Trophoblast cell (in vitro differentiated cells and primary cell): ENCODE data around the gene KCNC2.

Experiments used
- DNase-seq, 2 donors: peaks; one replicate each; pipeline ENCODE4 v3.0.0-alpha.2; 2016
- H2AFZ ChIP-seq: 2 replicates; pipeline ENCODE4 v1.6.1; 2013; ENCODE audit warnings: low read length, moderate library complexity, mild to moderate bottlenecking; ENCODE audit not compliant: insufficient read depth, poor library complexity
- H2AK5ac ChIP-seq: 2 replicates; pipeline ENCODE4 v1.6.1; 2013; ENCODE audit warnings: mild to moderate bottlenecking, low read length
- H2BK120ac ChIP-seq: 2 replicates; pipeline ENCODE4 v1.6.1; 2013; ENCODE audit warnings: low read length, mild to moderate bottlenecking, moderate library complexity; ENCODE audit not compliant: insufficient read depth, poor library complexity
- H2BK12ac ChIP-seq: 2 replicates; pipeline ENCODE4 v1.6.1; 2013; ENCODE audit warnings: mild to moderate bottlenecking, low read length, moderate library complexity
- H2BK5ac ChIP-seq: 2 replicates; pipeline ENCODE4 v1.6.1; 2013; ENCODE audit warnings: low read length, low read depth, moderate library complexity, mild to moderate bottlenecking; ENCODE audit not compliant: poor library complexity
- H3K14ac ChIP-seq: 2 replicates; pipeline ENCODE4 v1.6.1; 2013; ENCODE audit warnings: mild to moderate bottlenecking, low read length
- H3K18ac ChIP-seq: 2 replicates; pipeline ENCODE4 v1.6.1; 2013; ENCODE audit warnings: mild to moderate bottlenecking, low read length
- H3K23ac ChIP-seq: 2 replicates; pipeline ENCODE4 v1.6.1; 2013; ENCODE audit warnings: low read length
- H3K27ac ChIP-seq: 2 replicates; pipeline ENCODE4 v1.5.1; 2013; ENCODE audit warnings: low read depth, mild to moderate bottlenecking, inconsistent platforms, low read length, moderate library complexity
- H3K27me3 ChIP-seq: 2 replicates; pipeline ENCODE4 v1.6.1; 2013; ENCODE audit warnings: inconsistent platforms, mild to moderate bottlenecking, low read length, moderate library complexity; ENCODE audit not compliant: insufficient read depth
- H3K36me3 ChIP-seq, 2 experiments: 1 replicate in 1 of 2; 2 replicates in 1 of 2; pipeline ENCODE4 v1.6.1; 2013; ENCODE audit warnings: low read length in 2 of 2, mild to moderate bottlenecking in 2 of 2, moderate library complexity in 1 of 2; ENCODE audit not compliant: insufficient read depth in 2 of 2, control insufficient read depth in 1 of 2
- H3K4ac ChIP-seq: 2 replicates; pipeline ENCODE4 v1.6.1; 2013; ENCODE audit warnings: low read depth, mild to moderate bottlenecking, low read length, moderate library complexity
- H3K4me1 ChIP-seq, 2 experiments: 1 replicate in 1 of 2; 2 replicates in 1 of 2; pipeline ENCODE4 v1.6.1; 2013; ENCODE audit warnings: low read length in 2 of 2, mild to moderate bottlenecking in 2 of 2, moderate library complexity in 1 of 2; ENCODE audit not compliant: insufficient read depth in 2 of 2, control insufficient read depth in 1 of 2
- H3K4me2 ChIP-seq: 2 replicates; pipeline ENCODE4 v1.6.1; 2013; ENCODE audit warnings: inconsistent platforms, mild to moderate bottlenecking, low read length, moderate library complexity
- H3K4me3 ChIP-seq: 2 replicates; pipeline ENCODE4 v1.5.1; 2013; ENCODE audit warnings: mild to moderate bottlenecking, low read depth, low read length, inconsistent platforms
- H3K79me1 ChIP-seq: one replicate; pipeline ENCODE4 v1.6.1; 2013; ENCODE audit warnings: low read length
- H3K79me2 ChIP-seq: 2 replicates; pipeline ENCODE4 v1.6.1; 2013; ENCODE audit warnings: low read length, mild to moderate bottlenecking; ENCODE audit not compliant: control insufficient read depth, insufficient read depth, poor library complexity
- H3K9ac ChIP-seq: 2 replicates; pipeline ENCODE4 v1.6.1; 2013; ENCODE audit warnings: mild to moderate bottlenecking, low read length
- H3K9me3 ChIP-seq: 2 replicates; pipeline ENCODE4 v1.6.1; 2013; ENCODE audit warnings: low read depth, mild to moderate bottlenecking, control low read depth, inconsistent platforms, low read length; ENCODE audit not compliant: insufficient read depth
- H4K12ac ChIP-seq: 2 replicates; pipeline ENCODE4 v1.6.1; 2013; ENCODE audit warnings: low read depth, mild to moderate bottlenecking, low read length, moderate library complexity
- H4K8ac ChIP-seq: 2 replicates; pipeline ENCODE4 v1.6.1; 2013; ENCODE audit warnings: low read depth, mild to moderate bottlenecking, low read length, moderate library complexity
- H4K91ac ChIP-seq: one replicate; pipeline ENCODE4 v1.6.1; 2013; ENCODE audit warnings: low read depth, mild to moderate bottlenecking, low read length, moderate library complexity
- WGBS: extraction: QIAGEN DNeasy Blood & Tissue Kit; methylation state at CpG from one replicate; pipeline ENCODE4 v1.1.7; 2013; ENCODE audit warnings: missing lambda C conversion rate; ENCODE audit not compliant: insufficient read length, insufficient coverage; ENCODE audit errors: extremely low coverage; 5-methylcytosine and 5-hydroxymethylcytosine counted together

KCNC2 gene

GRCh38 chr12:75183967-75184366, 25.7 kb downstream of the KCNC2 start:
- no peaks in the 10 kb centered on the region for H3K27me3 ChIP-seq
- no peak overlapping the region for H2BK120ac ChIP-seq
- no peak overlapping the region for H2BK5ac ChIP-seq
- H3K18ac ChIP-seq: no peak overlapping the region
- no peak overlapping the region for H3K9ac ChIP-seq
- whole genome bisulfite sequencing: no CpG with 5 or more reads among the region's 4 CpGs
- no peaks in the 10 kb centered on the region for H3K4me1 ChIP-seq
- H2AK5ac ChIP-seq: no peak overlapping the region
- no peak overlapping the region for H4K12ac ChIP-seq
- H3K9me3 ChIP-seq: no peaks in the 10 kb centered on the region
- no peak overlapping the region for H2AFZ ChIP-seq
- H3K14ac ChIP-seq: no peak overlapping the region
- no peak overlapping the region for H4K91ac ChIP-seq
- DNase-seq: no peak
- no peak overlapping the region for H3K4me2 ChIP-seq
- no peaks in the 10 kb centered on the region for H3K79me2 ChIP-seq
- no peak overlapping the region for H3K23ac ChIP-seq
- H3K79me1 ChIP-seq: no peaks in the 10 kb centered on the region
- H3K36me3 ChIP-seq: no peaks in the 10 kb centered on the region
- no peak overlapping the region for H3K27ac ChIP-seq
- no peak overlapping the region for H2BK12ac ChIP-seq
- no peak overlapping the region for H3K4ac ChIP-seq
- H4K8ac ChIP-seq: no peak overlapping the region
- no peak overlapping the region for H3K4me3 ChIP-seq

- DNase-seq: peak; percentile 1 to 74
- Histone ChIP-seq H2AK5ac (no peak overlapping the region), H3K79me1 (no peaks in the 10 kb centered on the region), H3K18ac (no peak overlapping the region), H2AFZ (no peak overlapping the region), H3K36me3 (no peaks in the 10 kb centered on the region), H3K9me3 (no peaks in the 10 kb centered on the region), H3K14ac (no peak overlapping the region), H3K4me2 (no peak overlapping the region), H2BK12ac (no peak overlapping the region), H4K91ac (no peak overlapping the region), H2BK5ac (no peak overlapping the region), H2BK120ac (no peak overlapping the region), H3K4ac (no peak overlapping the region), H3K4me1 (no peaks in the 10 kb centered on the region), H4K12ac (no peak overlapping the region), H3K4me3 (no peak overlapping the region), H3K27ac (no peak overlapping the region), H3K23ac (no peak overlapping the region), H3K27me3 (no peaks in the 10 kb centered on the region), H3K79me2 (no peaks in the 10 kb centered on the region), H4K8ac (no peak overlapping the region), H3K9ac (no peak overlapping the region)
Observed at GRCh38 chr12:75177997-75178396, 31.6 kb downstream of the KCNC2 start.

GRCh38 chr12:75172611-75173010, 37.0 kb downstream of the KCNC2 start:
- H4K12ac ChIP-seq: no peak overlapping the region
- no peak overlapping the region for H3K4me3 ChIP-seq
- no peaks in the 10 kb centered on the region for H3K27me3 ChIP-seq
- H2AFZ ChIP-seq: no peak overlapping the region
- no peak overlapping the region for H2BK5ac ChIP-seq
- no peak overlapping the region for H2AK5ac ChIP-seq
- no peak overlapping the region for H3K27ac ChIP-seq
- H3K79me2 ChIP-seq: no peaks in the 10 kb centered on the region
- H3K4ac ChIP-seq: no peak overlapping the region
- no peak overlapping the region for H3K14ac ChIP-seq
- H3K4me2 ChIP-seq: no peak overlapping the region
- no peak overlapping the region for H4K8ac ChIP-seq
- H3K79me1 ChIP-seq: no peaks in the 10 kb centered on the region
- H3K36me3 ChIP-seq: no peaks in the 10 kb centered on the region
- H3K9me3 ChIP-seq: no peaks in the 10 kb centered on the region
- no peak overlapping the region for H3K23ac ChIP-seq
- DNase-seq: no peak
- H3K18ac ChIP-seq: no peak overlapping the region
- no CpG with 5 or more reads among the region's 1 CpG for WGBS
- H2BK120ac ChIP-seq: no peak overlapping the region
- H3K9ac ChIP-seq: no peak overlapping the region
- H4K91ac ChIP-seq: no peak overlapping the region
- H3K4me1 ChIP-seq: no peaks in the 10 kb centered on the region
- H2BK12ac ChIP-seq: no peak overlapping the region

- Histone ChIP-seq H2AK5ac (no peak overlapping the region), H3K4me1 (no peaks in the 10 kb centered on the region), H2BK12ac (no peak overlapping the region), H4K8ac (no peak overlapping the region), H3K27me3 (no peaks in the 10 kb centered on the region), H3K9me3 (no peaks in the 10 kb centered on the region), H3K9ac (no peak overlapping the region), H3K79me2 (no peaks in the 10 kb centered on the region), H3K36me3 (no peaks in the 10 kb centered on the region), H2AFZ (no peak overlapping the region), H4K91ac (no peak overlapping the region), H3K27ac (no peak overlapping the region), H3K4ac (no peak overlapping the region), H2BK120ac (no peak overlapping the region), H3K14ac (no peak overlapping the region), H4K12ac (no peak overlapping the region), H3K79me1 (no peaks in the 10 kb centered on the region), H3K18ac (no peak overlapping the region), H3K4me3 (no peak overlapping the region), H3K23ac (no peak overlapping the region), H3K4me2 (no peak overlapping the region), H2BK5ac (no peak overlapping the region)
- no CpG with 5 or more reads among the region's 4 CpGs for WGBS
- no peak for DNase-seq
Observed at GRCh38 chr12:75170640-75171185, 38.9 kb downstream of the KCNC2 start.
